Uterus (tissue), 4 donors: ENCODE data around the gene LENEP. TPM values are rescaled to one million over a fixed set of nuclear protein-coding genes. Genes with fewer than 3 reads are reported as not detected.

Source experiments
- DNase-seq, 2 donors: peaks; one replicate each; pipeline ENCODE4 v3.0.0-alpha.2; 2019 to 2020
- H3K27ac ChIP-seq, 2 donors: fragments of 200-600 bp; sonication (generic); 1 replicate in 1 of 2; 2 replicates in 1 of 2; pipeline ENCODE4 v1.5.1; 2016 to 2018
- H3K27me3 ChIP-seq, 2 donors: fragments of 200-600 bp; sonication (generic); one replicate each; pipeline ENCODE4 v1.5.1; 2018 to 2019; ENCODE audit warnings: control low read depth in 1 of 2
- H3K36me3 ChIP-seq, 2 donors: fragments of 200-600 bp; sonication (generic); one replicate each; pipeline ENCODE4 v1.5.1; 2019; ENCODE audit warnings: control low read depth in 1 of 2
- H3K4me1 ChIP-seq, 2 donors: fragments of 200-600 bp; sonication (generic); one replicate each; pipeline ENCODE4 v1.5.1; 2018 to 2019; ENCODE audit warnings: control low read depth in 1 of 2
- H3K4me3 ChIP-seq, 2 donors: fragments of 200-600 bp; sonication (generic); 1 replicate in 1 of 2; 2 replicates in 1 of 2; pipeline ENCODE4 v1.5.1; 2018 to 2019; ENCODE audit warnings: mild to moderate bottlenecking in 1 of 2
- H3K9me3 ChIP-seq, 2 donors: fragments of 200-600 bp; sonication (generic); one replicate each; pipeline ENCODE4 v1.5.1; 2019; ENCODE audit warnings: control low read depth in 1 of 2
- CTCF ChIP-seq, 4 experiments: fragments of 200-600 bp in 2 of 4; fragments of 450-650 bp in 2 of 4; sonication (generic) in 2 of 4; IDR thresholded peaks; one replicate each; pipeline ENCODE4 v1.5.1; 2016 to 2019; ENCODE audit warnings: antibody characterized with exemption in 4 of 4, mild to moderate bottlenecking in 2 of 4, moderate library complexity in 1 of 4
- POLR2A ChIP-seq, 2 donors: fragments of 450-650 bp; IDR thresholded peaks; one replicate each; pipeline ENCODE4 v1.6.1; 2016; ENCODE audit warnings: antibody characterized with exemption in 2 of 2, mild to moderate bottlenecking in 1 of 2, moderate library complexity in 1 of 2
- intact Hi-C: fragments of 100-400 bp; cut with DNase I; formaldehyde crosslinking; loops from one replicate; pipeline ENCODE4 v1.15.1; 2023; ENCODE audit warnings: low total_unique reads
- total RNA-seq, 4 donors: library from RNA; depleted of rRNA in 3 of 4; stranded (reverse); fragments of >200 nt in 3 of 4; gene quantifications; one replicate each; pipeline versions ENCODE4 v1.1.0 to v1.2.4, GENCODE V29; 2014 to 2023
- donor health status: DM: yes; HTN: yes; CAD: no.

LENEP gene
- total RNA-seq, 4 donors from 2014 or later, result 0.83 TPM; not detected in 3

DNA sequence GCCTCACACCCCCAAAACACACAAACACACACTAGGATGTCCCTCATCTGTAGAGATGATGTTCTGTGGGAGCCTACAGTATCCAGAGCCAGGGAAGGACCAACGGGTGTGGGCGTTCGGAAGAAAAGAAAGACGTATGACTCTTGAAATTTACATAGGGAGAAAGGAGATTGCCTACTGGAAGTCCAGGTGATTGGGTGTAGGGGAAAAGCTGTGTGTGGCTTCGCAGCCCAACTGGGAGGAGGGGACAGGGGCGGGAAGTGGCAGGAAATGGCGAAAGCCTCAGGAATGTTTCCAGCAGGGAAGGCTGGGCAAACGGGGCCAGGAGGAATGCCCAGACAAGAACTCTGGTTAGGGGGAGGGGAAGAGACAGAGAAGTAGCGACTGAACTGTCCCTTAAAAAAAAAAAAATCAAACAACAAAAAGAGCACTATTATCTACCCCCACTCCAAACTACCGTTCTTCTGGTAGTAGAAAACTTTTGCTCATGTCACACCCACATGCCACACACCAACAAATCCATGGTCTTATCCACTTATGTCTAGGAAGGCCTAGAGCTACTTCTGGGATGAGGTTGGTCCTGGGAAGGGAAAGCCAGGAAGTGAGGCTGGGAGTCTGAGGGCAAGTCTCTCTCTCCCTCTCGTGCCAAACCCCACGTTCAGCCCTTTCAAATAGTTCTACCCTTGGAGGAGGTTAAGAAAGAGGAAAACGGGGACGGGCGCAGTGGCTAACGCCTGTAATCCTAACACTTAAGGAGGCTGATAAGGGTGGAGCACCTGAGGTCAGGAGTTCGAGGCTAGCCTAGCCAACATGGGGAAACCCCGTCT is 20.7 kb upstream of the LENEP start:
- H3K4me1 ChIP-seq, result peaks cover 3 to 8% of the 10 kb centered on the region in 2 donors
- H3K9me3 ChIP-seq, result no peaks in the 10 kb centered on the region
- H3K4me3 ChIP-seq, result peak overlapping the region in 1 of 2 donors; percentile 54
- H3K27ac ChIP-seq, result peak overlapping the region; percentile 99
- TF ChIP-seq POLR2A (IDR thresholded peaks at IDR 0.05), result peak in 1 of 2 donors; percentile 28
- TF ChIP-seq CTCF (IDR thresholded peaks at IDR 0.05), result no peak
- intact Hi-C loops, result no loop called here
- H3K27me3 ChIP-seq, result no peaks in the 10 kb centered on the region
- H3K36me3 ChIP-seq, result no peaks in the 10 kb centered on the region
- peak; percentile 64 to 71 for DNase-seq

DNA sequence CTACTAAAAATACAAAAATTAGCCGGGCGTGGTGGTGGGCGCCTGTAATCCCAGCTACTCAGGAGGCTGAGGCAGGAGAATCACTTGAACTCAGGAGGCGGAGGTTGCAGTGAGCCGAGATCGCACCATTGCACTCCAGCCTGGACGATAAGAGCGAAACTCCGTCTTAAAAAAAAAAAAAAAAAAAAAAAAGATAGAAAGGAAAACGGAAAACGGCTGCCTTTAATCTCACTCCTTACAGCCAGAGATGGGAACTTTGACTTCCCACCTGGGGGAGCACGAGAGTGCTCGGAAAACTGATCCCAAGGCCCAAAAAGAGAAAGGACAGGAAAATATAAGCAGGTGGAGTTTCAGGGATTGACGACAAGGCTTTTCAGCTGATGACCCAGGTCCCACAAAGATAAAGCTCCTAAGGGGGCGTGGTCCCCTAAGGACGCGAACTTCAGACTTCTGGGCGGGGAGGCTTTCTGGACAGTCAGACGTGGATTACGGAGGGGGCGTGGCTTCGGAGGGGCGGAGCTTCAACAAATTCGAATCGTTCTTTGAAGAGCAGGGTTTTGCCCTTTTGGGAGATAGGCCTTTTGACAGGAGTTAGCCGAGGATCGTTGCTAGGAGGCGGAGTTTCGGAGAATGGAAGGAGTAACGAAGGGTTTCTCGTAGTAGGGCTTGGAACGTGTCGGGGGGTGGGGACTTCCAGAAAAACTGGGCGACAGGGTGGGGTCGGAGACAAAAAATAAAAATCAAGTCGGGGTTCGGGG is 19.9 kb upstream of the LENEP start:
- peak in 2 of 4 experiments; percentile 16 to 26 for TF ChIP-seq CTCF (IDR thresholded peaks at IDR 0.05)
- TF ChIP-seq POLR2A (IDR thresholded peaks at IDR 0.05), result peak; percentile 42 to 84
- peak; percentile 98 to 99 for DNase-seq
- no peaks in the 10 kb centered on the region for H3K27me3 ChIP-seq
- H3K27ac ChIP-seq, result peak overlapping the region; percentile 99
- H3K4me1 ChIP-seq, result peaks cover 3 to 8% of the 10 kb centered on the region in 2 donors
- no peaks in the 10 kb centered on the region for H3K36me3 ChIP-seq
- intact Hi-C loops, result no loop called here
- no peaks in the 10 kb centered on the region for H3K9me3 ChIP-seq
- H3K4me3 ChIP-seq, result peak overlapping the region; percentile 54 to 73

DNA sequence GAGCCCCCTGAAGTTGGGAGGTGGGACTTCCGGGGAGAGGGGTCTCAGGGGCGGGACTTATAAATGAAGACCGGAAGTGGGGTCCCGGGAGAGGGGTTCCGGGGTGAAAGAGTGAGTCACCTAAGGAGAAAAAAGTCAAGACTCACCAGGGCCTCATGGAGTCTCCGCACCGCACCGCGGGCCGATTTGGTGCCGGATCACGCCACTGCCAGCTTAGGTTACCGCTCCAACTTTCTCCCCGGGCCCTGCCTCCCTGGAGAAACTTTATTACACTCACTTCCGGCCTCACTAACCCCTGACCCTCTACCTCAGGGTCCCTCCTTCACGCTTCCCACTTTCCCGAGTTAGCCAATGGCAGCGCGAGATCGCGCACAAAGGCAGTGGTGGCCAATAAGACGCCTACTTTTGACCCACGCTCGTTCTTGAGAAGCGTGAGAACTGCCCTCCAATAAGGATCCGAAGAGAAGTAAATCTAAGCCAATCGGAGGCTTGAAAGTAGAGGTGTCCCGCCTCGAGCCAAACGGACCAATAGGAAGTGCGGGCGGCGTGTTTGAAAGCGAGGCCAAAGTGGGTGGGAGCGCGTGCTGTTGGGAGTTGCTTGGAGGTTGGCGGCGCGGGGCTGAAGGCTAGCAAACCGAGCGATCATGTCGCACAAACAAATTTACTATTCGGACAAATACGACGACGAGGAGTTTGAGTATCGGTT is 19.1 kb upstream of the LENEP start, which contains the start of gene CKS1B:
Gene CKS1B, plus strand, starts transcription at position 580 of the 706 bp plus-strand sequence. Its CDS starts 65 bp downstream, at position 645.
- H3K4me3 ChIP-seq, result peak within 1 kb of the TSS; percentile 54 to 73
- DNase-seq, result peak; percentile 98
- intact Hi-C loops, result no loop called here
- H3K27ac ChIP-seq, result peak within 1 kb of the TSS; percentile 99
- H3K27me3 ChIP-seq, result no peaks in the 10 kb centered on the region
- no peaks in the 10 kb centered on the region for H3K9me3 ChIP-seq
- peaks cover 3 to 8% of the 10 kb centered on the region in 2 donors for H3K4me1 ChIP-seq
- TF ChIP-seq CTCF (IDR thresholded peaks at IDR 0.05), result no peak
- peak in 1 of 2 donors; percentile 45 for TF ChIP-seq POLR2A (IDR thresholded peaks at IDR 0.05)
- no peaks in the 10 kb centered on the region for H3K36me3 ChIP-seq

- Histone ChIP-seq H3K27me3 (no peaks in the 10 kb centered on the region), H3K4me1 (peaks cover 3 to 8% of the 10 kb centered on the region in 2 donors), H3K36me3 (no peaks in the 10 kb centered on the region), H3K27ac (peak overlapping the region; percentile 99), H3K4me3 (peak overlapping the region; percentile 50 to 73), H3K9me3 (no peaks in the 10 kb centered on the region)
- no peak for TF ChIP-seq CTCF (IDR thresholded peaks at IDR 0.05)
- peak; percentile 71 to 77 for TF ChIP-seq POLR2A (IDR thresholded peaks at IDR 0.05)
- intact Hi-C loops, result no loop called here
- DNase-seq, result peak; percentile 94 to 96
These were observed 18.5 kb upstream of the LENEP start for GRCh38 chr1:154974808-154975408.
